AG10803 (cell line): Measurements from ENCODE around the gene WBP4.

ENCODE experiments used
- DNase-seq: peaks from one replicate; pipeline ENCODE4 v3.0.0; 2010; ENCODE audit warnings: low read depth
- H3K4me3 ChIP-seq: 2 replicates; pipeline ENCODE4 v1.5.1; 2011; ENCODE audit warnings: mild to moderate bottlenecking, low read length, control low read depth
- TF ChIP-seq, protein P1 (sequence below): conservative IDR thresholded peaks from 2 replicates; pipeline ENCODE4 v1.5.1; 2011; ENCODE audit warnings: mild to moderate bottlenecking, low read length, control low read depth, inconsistent platforms

The WBP4 gene

DNA sequence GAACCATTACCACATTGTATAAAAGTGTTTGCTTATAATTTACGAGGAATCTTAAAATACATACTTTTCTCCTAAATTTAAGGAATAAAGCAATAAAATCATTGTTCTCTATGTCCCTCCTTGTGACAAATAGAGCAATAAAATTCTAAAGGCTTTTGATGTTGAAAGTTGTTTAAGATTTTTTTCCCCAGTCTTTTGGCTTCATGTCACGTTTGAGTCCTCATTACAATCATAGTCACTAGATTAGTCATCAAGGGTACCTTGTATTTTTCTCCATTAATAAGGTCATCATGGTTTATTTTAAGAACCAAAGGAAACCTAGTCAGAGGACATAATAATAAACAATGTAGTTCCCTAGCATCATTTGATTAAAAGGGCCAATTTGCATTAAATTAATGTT, 3.2 kb downstream of the WBP4 start:
- TF ChIP-seq, protein P1, sequence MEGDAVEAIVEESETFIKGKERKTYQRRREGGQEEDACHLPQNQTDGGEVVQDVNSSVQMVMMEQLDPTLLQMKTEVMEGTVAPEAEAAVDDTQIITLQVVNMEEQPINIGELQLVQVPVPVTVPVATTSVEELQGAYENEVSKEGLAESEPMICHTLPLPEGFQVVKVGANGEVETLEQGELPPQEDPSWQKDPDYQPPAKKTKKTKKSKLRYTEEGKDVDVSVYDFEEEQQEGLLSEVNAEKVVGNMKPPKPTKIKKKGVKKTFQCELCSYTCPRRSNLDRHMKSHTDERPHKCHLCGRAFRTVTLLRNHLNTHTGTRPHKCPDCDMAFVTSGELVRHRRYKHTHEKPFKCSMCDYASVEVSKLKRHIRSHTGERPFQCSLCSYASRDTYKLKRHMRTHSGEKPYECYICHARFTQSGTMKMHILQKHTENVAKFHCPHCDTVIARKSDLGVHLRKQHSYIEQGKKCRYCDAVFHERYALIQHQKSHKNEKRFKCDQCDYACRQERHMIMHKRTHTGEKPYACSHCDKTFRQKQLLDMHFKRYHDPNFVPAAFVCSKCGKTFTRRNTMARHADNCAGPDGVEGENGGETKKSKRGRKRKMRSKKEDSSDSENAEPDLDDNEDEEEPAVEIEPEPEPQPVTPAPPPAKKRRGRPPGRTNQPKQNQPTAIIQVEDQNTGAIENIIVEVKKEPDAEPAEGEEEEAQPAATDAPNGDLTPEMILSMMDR = no peak
- no peak overlapping the region for H3K4me3 ChIP-seq
- DNase-seq = peak; percentile 90

DNA sequence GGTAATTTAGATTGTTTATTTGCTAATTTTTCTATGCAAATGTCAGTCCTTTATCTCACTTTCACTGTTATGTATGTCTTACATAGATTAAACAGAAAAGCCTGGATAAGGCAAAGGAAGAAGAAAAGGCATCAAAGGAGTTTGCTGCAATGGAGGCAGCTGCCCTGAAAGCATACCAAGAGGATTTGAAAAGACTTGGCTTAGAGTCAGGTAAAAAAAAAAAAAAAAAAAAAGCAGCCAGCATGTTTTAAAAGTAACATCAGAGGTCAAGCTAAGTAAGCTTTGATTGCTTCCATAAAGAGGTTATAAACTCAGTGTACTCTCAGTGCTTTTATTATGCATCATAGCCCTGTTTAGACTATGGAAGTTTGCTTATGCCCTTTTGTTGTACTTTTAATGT, 3.8 kb downstream of the WBP4 start:
- peak; percentile 81 for DNase-seq
- H3K4me3 ChIP-seq = no peak overlapping the region
- TF ChIP-seq, protein P1 = no peak

DNA sequence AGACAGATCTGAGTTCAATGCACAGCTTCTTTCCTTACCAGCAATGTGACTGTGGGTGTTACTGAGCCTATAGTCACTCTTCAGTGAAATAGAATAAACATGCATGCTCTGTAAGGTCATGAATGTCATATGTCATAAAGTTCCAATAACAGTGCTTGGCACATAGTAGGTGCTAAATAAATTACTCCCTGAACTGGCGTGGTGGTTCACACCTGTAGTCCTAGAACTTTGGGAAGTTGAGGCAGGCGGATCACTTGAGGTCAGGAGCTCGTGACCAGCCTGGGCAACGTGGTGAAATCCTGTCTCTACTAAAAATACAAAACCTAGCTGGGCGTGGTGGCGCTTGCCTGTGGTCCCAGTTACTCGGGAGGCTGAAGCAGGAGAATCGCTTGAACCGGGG, 13.2 kb downstream of the WBP4 start:
- H3K4me3 ChIP-seq = no peak overlapping the region
- TF ChIP-seq, protein P1 = no peak
- no peak for DNase-seq

DNA sequence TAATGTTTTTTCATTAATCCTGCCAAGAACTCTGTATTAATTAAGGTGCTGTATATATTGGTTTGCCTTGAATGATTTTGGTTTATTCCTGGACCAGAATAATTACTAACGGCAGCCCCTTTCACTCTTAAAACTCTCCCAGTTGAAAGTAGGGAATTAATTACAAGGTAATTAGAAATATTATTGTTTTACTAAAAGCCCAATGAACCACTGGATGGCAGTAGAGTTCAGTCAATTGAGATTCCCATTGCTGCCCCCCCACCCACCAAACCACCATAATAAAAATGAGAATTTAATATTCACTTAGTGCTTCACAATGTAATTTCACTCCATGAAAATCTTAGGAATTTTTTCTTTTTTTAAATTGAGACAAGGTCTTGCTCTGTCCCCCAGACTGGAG, 13.7 kb downstream of the WBP4 start:
- no peak overlapping the region for H3K4me3 ChIP-seq
- DNase-seq = peak; percentile 39
- TF ChIP-seq, protein P1 = peak; percentile 63

DNA sequence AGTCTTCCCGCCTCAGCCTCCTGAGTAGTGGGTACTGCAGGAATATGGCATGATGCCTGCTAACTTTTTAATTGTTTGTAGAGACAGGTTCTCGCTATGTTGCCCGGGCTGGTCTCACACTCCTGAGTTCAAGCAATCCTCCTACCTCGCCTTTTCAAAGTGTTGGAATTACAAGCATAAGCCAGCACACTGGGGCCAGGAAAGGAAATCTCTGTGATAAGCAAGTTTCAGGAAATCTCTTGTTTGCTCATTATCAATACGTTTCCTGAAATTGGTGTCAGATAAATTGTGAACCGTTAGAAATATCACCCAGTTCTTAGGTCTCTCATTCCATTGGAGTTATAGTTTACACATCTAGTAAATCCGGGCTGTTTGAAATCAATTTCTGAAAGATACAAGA, 14.2 kb downstream of the WBP4 start:
- TF ChIP-seq, protein P1 = no peak
- no peak for DNase-seq
- H3K4me3 ChIP-seq = no peak overlapping the region

DNA sequence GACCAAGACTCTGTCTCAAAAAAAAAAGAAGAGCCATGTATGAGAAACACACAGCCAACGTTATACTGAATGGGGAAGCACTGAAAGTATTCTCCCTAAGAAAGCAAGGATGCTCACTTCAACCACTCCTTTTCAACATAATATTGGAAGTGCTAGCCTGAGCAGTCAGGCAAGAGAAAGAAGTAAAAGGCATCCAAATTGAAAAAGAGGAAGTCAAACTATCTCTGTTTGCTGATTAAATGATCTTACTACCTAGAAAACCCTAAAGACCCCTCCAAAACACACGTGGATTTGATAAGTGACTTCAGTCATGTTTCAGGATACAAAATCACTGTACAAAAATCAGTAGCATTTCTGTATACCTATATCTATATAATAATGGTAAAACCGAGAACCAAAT, 16.2 kb downstream of the WBP4 start:
- H3K4me3 ChIP-seq = no peak overlapping the region

DNA sequence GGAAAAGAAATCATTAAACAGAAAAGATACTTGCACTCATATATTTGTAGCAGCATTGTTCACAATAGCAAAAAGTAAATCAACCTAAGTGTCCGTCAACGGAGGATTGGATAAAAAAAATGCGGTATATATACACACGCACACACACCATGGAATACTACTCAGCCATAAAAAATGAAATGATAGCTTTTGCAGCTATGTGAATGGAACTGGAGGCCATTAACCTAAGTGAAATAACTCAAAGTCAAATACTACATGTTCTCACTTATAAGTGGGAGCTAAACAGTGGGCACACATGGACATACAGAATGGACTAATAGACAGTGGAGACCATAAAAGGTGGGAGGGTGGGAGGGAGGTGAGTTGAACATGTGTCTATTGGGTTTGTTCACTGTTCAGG, 18.4 kb downstream of the WBP4 start:
- no peak for DNase-seq
- TF ChIP-seq, protein P1 = no peak
- no peak overlapping the region for H3K4me3 ChIP-seq

More for the DNA sequence above, 16.2 kb downstream of the WBP4 start:
- no peak for DNase-seq
- TF ChIP-seq, protein P1 = no peak
